GM12874 (cell line): ENCODE measurements around the gene GABBR2.

Experiments
- CTCF ChIP-seq: IDR thresholded peaks from 2 replicates; pipeline ENCODE4 v1.5.1; 2011; ENCODE audit warnings: low read depth, mild to moderate bottlenecking, control low read depth, low read length, moderate library complexity; ENCODE audit not compliant: insufficient read depth

GABBR2 gene

GRCh38 chr9:98347642-98348041 is 361.1 kb downstream of the GABBR2 start:
- no peak for TF ChIP-seq CTCF

GRCh38 chr9:98345011-98345410 is 363.7 kb downstream of the GABBR2 start:
- no peak for TF ChIP-seq CTCF

GRCh38 chr9:98344581-98344980 is 364.2 kb downstream of the GABBR2 start:
- TF ChIP-seq CTCF = no peak

GRCh38 chr9:98342820-98343210 is 365.9 kb downstream of the GABBR2 start:
- no peak for TF ChIP-seq CTCF

GRCh38 chr9:98342098-98342819 is 366.5 kb downstream of the GABBR2 start:
- TF ChIP-seq CTCF = no peak

- TF ChIP-seq CTCF = no peak
These were observed 367.3 kb downstream of the GABBR2 start for GRCh38 chr9:98341157-98342097.

GRCh38 chr9:98339987-98340800 is 368.5 kb downstream of the GABBR2 start:
- no peak for TF ChIP-seq CTCF
